Right forelimb (tissue), 1 donor: ENCODE measurements around the gene ATXN1.
"Not testable (repeated sequence)": the region's sequence is repeated elsewhere in the genome, so short reads cannot be mapped to it uniquely, and the experiment has no call there.

Source experiments
- DNase-seq: peaks from one replicate; pipeline ENCODE4 v3.0.0-alpha.2; 2018

The ATXN1 gene

GRCh38 chr6:16562498-16562897 is 198.8 kb downstream of the ATXN1 start:
- no peak for DNase-seq

GRCh38 chr6:16559071-16559470 is 202.2 kb downstream of the ATXN1 start:
- DNase-seq = no peak

- DNase-seq = no peak
Observed at GRCh38 chr6:16555550-16555949, 205.7 kb downstream of the ATXN1 start.

GRCh38 chr6:16553531-16553930 is 207.7 kb downstream of the ATXN1 start:
- DNase-seq = no peak

GRCh38 chr6:16551466-16551865 is 209.8 kb downstream of the ATXN1 start:
- no peak for DNase-seq

- no peak for DNase-seq
Observed at GRCh38 chr6:16548121-16548520, 213.1 kb downstream of the ATXN1 start.

GRCh38 chr6:16547587-16547986 is 213.7 kb downstream of the ATXN1 start:
- DNase-seq = no peak

GRCh38 chr6:16546861-16547260 is 214.4 kb downstream of the ATXN1 start:
- no peak for DNase-seq

- no peak for DNase-seq
Observed at GRCh38 chr6:16545382-16545781, 215.9 kb downstream of the ATXN1 start.

- no peak for DNase-seq
Observed at GRCh38 chr6:16544521-16544920, 216.7 kb downstream of the ATXN1 start.

- DNase-seq = no peak
Observed at GRCh38 chr6:16544006-16544405, 217.3 kb downstream of the ATXN1 start.

GRCh38 chr6:16543521-16543920 is 217.7 kb downstream of the ATXN1 start:
- no peak for DNase-seq

- DNase-seq = no peak
Observed at GRCh38 chr6:16542070-16542469, 219.2 kb downstream of the ATXN1 start.

GRCh38 chr6:16540804-16541752 is 220.2 kb downstream of the ATXN1 start:
- DNase-seq = no peak

- not testable (repeated sequence) for DNase-seq
Observed at GRCh38 chr6:16540383-16540782, 220.9 kb downstream of the ATXN1 start.

- no peak for DNase-seq
Observed at GRCh38 chr6:16539086-16539931, 222.0 kb downstream of the ATXN1 start.

GRCh38 chr6:16535564-16535963 is 225.7 kb downstream of the ATXN1 start:
- no peak for DNase-seq

GRCh38 chr6:16533721-16534136 is 227.5 kb downstream of the ATXN1 start:
- no peak for DNase-seq

GRCh38 chr6:16533210-16533609 is 228.1 kb downstream of the ATXN1 start:
- DNase-seq = no peak

- DNase-seq = no peak
Observed at GRCh38 chr6:16527691-16528090, 233.6 kb downstream of the ATXN1 start.

- no peak for DNase-seq
Observed at GRCh38 chr6:16524380-16524707, 236.9 kb downstream of the ATXN1 start.

- no peak for DNase-seq
Observed at GRCh38 chr6:16523606-16524379, 237.5 kb downstream of the ATXN1 start.

GRCh38 chr6:16522937-16523336 is 238.3 kb downstream of the ATXN1 start:
- DNase-seq = no peak
